ENCODE measurements around the gene CCDC78. TPM values are rescaled to one million over a fixed set of nuclear protein-coding genes. Genes with fewer than 3 reads are reported as not detected.

Gene CCDC78
- total and polyA plus RNA-seq, 2 donors (not counting 3 experiments of a cell fraction or from before 2014, with no cell fraction given): 0.50 to 1.3 TPM

DNA sequence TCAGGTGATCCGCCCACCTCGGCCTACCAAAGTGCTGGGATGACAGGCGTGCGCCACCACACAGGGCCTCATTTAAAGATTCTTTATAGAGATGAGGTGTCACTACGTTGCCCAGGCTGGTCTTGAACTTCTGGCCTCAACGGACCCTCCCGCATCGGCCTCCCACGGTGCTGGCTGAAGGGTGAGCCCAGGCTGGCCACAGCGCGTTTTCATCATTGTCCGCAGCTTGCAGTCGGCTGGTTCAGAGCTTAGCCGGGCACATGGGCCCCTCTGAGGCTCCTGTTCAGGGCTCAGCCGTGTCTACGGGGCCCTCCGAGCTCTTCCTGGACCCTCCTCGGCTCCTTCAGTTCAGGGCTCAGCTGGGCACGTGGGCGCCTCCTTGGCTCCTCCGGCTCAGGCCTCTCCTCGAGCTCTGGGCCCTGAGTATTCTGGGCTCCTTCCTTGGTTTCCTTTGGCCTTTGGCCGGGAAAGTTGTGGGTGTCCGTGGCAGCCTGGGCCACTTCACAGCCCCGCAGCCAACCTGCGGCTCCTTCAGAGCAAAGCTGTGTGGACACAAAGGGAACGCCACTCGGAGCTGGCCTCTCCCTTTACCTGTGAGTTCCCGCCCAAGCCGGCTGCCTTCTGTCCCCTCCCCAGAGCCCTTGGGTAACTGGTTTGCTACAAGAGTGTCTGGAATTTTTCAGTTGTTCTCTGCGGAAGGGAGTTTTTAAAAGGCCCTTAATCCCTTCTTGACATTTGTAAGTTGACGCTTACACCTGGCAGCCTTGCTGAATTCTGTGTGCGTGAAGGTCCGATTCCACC is 33.1 kb upstream of the CCDC78 start:
- intact Hi-C loops (cut with micrococcal nuclease): no loop called here
- DNase-seq (ENCODE audit: low read depth, low spot score) (no peak), FAIRE-seq (no peak)
- ChIA-PET POLR2A (no interaction called here), CTCF (interaction anchor here (0.8 kb wide), 1 partner anchor 298 kb away, joined by 4 read pairs; no protein-coding TSS in a partner anchor)
- dilution Hi-C loops (cut with MboI; ENCODE audit: extremely low pct_ligation_motif_present, low sequenced_read_pairs): no loop called here
- Histone ChIP-seq H3K27ac (ENCODE audit: insufficient read depth, low read depth, low read length) (no peak overlapping the region), H2AFZ (ENCODE audit: low read depth, low read length) (no peak overlapping the region), H3K27me3 (ENCODE audit: control insufficient read depth in 2 of 2, insufficient read depth in 2 of 2, low read length in 2 of 2) (peaks cover 0 to 1% of the 10 kb centered on the region in 2 experiments), H3K9me1 (replicated peaks; ENCODE audit: control insufficient read depth, extremely low read depth, insufficient read depth, low read length) (no peaks in the 10 kb centered on the region), H3K9me3 (replicated peaks; ENCODE audit: control insufficient read depth, insufficient read depth, low read length) (no peaks in the 10 kb centered on the region), H3K36me3 (ENCODE audit: control insufficient read depth in 2 of 2, extremely low read depth in 1 of 2, insufficient read depth in 2 of 2, low read length in 2 of 2) (no peaks in the 10 kb centered on the region), H3K9ac (replicated peaks; ENCODE audit: extremely low read depth, insufficient read depth, low read length) (no peak overlapping the region), H4K20me1 (replicated peaks; ENCODE audit: control insufficient read depth, extremely low read depth, insufficient read depth, low read length) (no peaks in the 10 kb centered on the region), H3K4me2 (ENCODE audit: insufficient read depth, low read length) (no peak overlapping the region), H3K4me3 (replicated peaks in 1 of 3; ENCODE audit: insufficient read depth in 1 of 3, low read depth in 1 of 3, low read length in 3 of 3) (no peak overlapping the region), H3K4me1 (ENCODE audit: control insufficient read depth, extremely low read depth, insufficient read depth, low read length) (no peaks in the 10 kb centered on the region), H3K79me2 (ENCODE audit: control insufficient read depth, insufficient read depth, low read length) (no peaks in the 10 kb centered on the region)
- no TSS peak for BruUV-seq (replicated peaks)
- TF ChIP-seq JUN (IDR thresholded peaks at IDR 0.05; ENCODE audit: borderline replicate concordance, insufficient read depth, insufficient read length, low read depth): no peak
- TF ChIP-seq FOS (IDR thresholded peaks at IDR 0.05; ENCODE audit: borderline replicate concordance, insufficient read depth, low read length): no peak
- TF ChIP-seq, protein P1, sequence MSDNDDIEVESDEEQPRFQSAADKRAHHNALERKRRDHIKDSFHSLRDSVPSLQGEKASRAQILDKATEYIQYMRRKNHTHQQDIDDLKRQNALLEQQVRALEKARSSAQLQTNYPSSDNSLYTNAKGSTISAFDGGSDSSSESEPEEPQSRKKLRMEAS (IDR thresholded peaks at IDR 0.05; ENCODE audit: insufficient read depth, insufficient read length): no peak
- no peak for TF ChIP-seq POLR2AphosphoS5 (IDR thresholded peaks at IDR 0.05; ENCODE audit: insufficient read depth, low read depth, low read length)
- TF ChIP-seq MYC (IDR thresholded peaks at IDR 0.05; ENCODE audit: low read depth, low read length): no peak
- TF ChIP-seq, protein P2, sequence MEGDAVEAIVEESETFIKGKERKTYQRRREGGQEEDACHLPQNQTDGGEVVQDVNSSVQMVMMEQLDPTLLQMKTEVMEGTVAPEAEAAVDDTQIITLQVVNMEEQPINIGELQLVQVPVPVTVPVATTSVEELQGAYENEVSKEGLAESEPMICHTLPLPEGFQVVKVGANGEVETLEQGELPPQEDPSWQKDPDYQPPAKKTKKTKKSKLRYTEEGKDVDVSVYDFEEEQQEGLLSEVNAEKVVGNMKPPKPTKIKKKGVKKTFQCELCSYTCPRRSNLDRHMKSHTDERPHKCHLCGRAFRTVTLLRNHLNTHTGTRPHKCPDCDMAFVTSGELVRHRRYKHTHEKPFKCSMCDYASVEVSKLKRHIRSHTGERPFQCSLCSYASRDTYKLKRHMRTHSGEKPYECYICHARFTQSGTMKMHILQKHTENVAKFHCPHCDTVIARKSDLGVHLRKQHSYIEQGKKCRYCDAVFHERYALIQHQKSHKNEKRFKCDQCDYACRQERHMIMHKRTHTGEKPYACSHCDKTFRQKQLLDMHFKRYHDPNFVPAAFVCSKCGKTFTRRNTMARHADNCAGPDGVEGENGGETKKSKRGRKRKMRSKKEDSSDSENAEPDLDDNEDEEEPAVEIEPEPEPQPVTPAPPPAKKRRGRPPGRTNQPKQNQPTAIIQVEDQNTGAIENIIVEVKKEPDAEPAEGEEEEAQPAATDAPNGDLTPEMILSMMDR (IDR thresholded peaks at IDR 0.05; ENCODE audit: extremely low read depth in 1 of 2, insufficient read depth in 1 of 2, low read depth in 1 of 2, low read length in 2 of 2): no peak
- TF ChIP-seq POLR2A (IDR thresholded peaks at IDR 0.05; ENCODE audit: low read depth, low read length): no peak
- TF ChIP-seq EZH2 (IDR thresholded peaks at IDR 0.05; ENCODE audit: borderline replicate concordance, low read depth, low read length, severe bottlenecking): no peak
- TF ChIP-seq GATA2 (IDR thresholded peaks at IDR 0.05; ENCODE audit: insufficient read depth, insufficient read length, low read depth, low read length): no peak
